Loucy (cell line): Measurements from ENCODE around the gene MBP.

Source experiments
- EZH2phosphoT487 ChIP-seq: fragments of 200-600 bp; IDR thresholded peaks from 2 replicates; pipeline ENCODE4 v1.6.1; 2018; ENCODE audit warnings: antibody characterized with exemption, mild to moderate bottlenecking, moderate library complexity, borderline replicate concordance
- TF ChIP-seq, protein P1 (sequence below): fragments of 200-600 bp; sonication (generic); conservative IDR thresholded peaks from 2 replicates; pipeline ENCODE4 v1.5.1; 2014; ENCODE audit warnings: mild to moderate bottlenecking, antibody characterized with exemption, low read length

DNA sequence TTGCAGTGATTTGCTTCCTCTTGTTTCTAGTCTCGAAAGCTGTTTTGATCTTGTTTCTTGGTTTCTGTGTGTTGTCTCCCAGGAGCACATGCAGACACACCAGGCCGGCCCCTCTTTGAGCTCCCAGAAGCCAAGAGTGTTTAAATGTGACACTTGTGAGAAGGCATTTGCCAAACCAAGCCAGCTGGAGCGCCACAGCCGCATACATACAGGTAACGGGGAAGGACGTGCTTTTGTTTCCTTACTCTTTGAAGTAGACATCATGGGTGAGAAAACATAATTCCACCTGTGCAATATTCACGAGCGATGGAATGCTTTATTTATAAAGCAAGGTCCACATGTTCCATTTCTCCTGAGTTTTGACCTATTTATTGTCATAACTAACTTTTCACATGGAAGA is 173.0 kb downstream of the MBP start:
- TF ChIP-seq, protein P1, sequence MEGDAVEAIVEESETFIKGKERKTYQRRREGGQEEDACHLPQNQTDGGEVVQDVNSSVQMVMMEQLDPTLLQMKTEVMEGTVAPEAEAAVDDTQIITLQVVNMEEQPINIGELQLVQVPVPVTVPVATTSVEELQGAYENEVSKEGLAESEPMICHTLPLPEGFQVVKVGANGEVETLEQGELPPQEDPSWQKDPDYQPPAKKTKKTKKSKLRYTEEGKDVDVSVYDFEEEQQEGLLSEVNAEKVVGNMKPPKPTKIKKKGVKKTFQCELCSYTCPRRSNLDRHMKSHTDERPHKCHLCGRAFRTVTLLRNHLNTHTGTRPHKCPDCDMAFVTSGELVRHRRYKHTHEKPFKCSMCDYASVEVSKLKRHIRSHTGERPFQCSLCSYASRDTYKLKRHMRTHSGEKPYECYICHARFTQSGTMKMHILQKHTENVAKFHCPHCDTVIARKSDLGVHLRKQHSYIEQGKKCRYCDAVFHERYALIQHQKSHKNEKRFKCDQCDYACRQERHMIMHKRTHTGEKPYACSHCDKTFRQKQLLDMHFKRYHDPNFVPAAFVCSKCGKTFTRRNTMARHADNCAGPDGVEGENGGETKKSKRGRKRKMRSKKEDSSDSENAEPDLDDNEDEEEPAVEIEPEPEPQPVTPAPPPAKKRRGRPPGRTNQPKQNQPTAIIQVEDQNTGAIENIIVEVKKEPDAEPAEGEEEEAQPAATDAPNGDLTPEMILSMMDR: no peak
- no peak for TF ChIP-seq EZH2phosphoT487
